ENCODE results near the gene PSMB2.

DNA sequence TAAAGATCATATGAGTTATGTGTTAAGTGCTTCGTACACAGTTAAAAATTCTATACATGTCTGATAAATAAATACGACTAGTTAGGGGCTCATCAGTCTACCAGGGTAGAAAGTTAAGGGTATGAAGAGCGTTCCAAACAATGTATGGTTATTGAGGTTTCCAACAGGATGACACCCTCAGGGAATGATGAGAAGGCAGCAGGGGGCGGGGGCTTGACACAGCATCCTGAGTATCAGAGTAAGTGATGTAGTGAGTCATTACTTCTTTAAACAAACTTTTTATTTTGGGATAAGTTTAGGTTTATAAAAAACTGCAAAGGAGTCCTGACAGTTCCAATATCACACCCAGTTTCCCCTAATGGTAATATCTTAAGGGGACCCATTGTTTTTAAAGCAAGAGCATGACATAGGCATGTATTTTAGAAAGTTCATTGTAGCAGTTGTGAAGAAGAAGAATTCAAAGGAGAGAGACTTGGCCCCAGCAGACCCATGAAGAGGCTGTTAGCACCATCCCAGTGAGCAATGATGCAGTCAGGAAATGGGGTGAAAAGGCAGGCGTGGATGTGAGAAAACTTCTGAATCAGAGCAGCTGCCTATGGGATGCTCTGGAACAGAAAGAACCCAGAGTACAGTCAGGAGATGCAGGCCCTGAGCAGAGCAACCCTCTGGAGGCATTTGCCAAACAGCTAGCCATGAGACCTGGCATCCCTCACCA lies 15.0 kb upstream of the PSMB2 start:
- TF ChIP-seq RAD21 (IDR thresholded peaks at IDR 0.05 in 1 of 2, conservative IDR thresholded peaks at IDR 0.05 in 1 of 2; ENCODE audit: low read depth in 2 of 2, low read length in 2 of 2), result no peak
- TF ChIP-seq CHD2 (IDR thresholded peaks at IDR 0.05; ENCODE audit: low read length), result no peak
- TF ChIP-seq GABPA (IDR thresholded peaks at IDR 0.05; ENCODE audit: borderline replicate concordance, insufficient read depth, low read length), result no peak
- no peak for TF ChIP-seq CBX5 (IDR thresholded peaks at IDR 0.05; ENCODE audit: low read depth, low read length)
- no peak for TF ChIP-seq SP1 (IDR thresholded peaks at IDR 0.05; ENCODE audit: low read depth, low read length)
- no peak for TF ChIP-seq SP2 (IDR thresholded peaks at IDR 0.05; ENCODE audit: low read length)
- TF ChIP-seq CREB1 (IDR thresholded peaks at IDR 0.05), result no peak
- TF ChIP-seq CTCF (IDR thresholded peaks at IDR 0.05; ENCODE audit: control extremely low read depth in 1 of 3, insufficient read depth in 1 of 3, low read depth in 1 of 3, low read length in 3 of 3), result no peak
- TF ChIP-seq POLR2A (IDR thresholded peaks at IDR 0.05; ENCODE audit: control extremely low read depth in 1 of 2, low read depth in 2 of 2, low read length in 2 of 2), result no peak

Data from H1 (cell line).